ENCODE measurements around the gene CTDSPL.

CTDSPL gene

GRCh38 chr3:37913522-37913921, 51.8 kb downstream of the CTDSPL start:
- DNase-seq (ENCODE audit: low read depth in 2 of 2), result no peak

- DNase-seq (ENCODE audit: low read depth in 2 of 2), result no peak
Measured at GRCh38 chr3:37916685-37917084, 55.0 kb downstream of the CTDSPL start.

- DNase-seq (ENCODE audit: low read depth in 2 of 2), result no peak
Measured at GRCh38 chr3:37918627-37919026, 56.9 kb downstream of the CTDSPL start.

GRCh38 chr3:37920156-37920699, 58.5 kb downstream of the CTDSPL start:
- no peak for DNase-seq (ENCODE audit: low read depth in 2 of 2)

GRCh38 chr3:37921025-37921424, 59.3 kb downstream of the CTDSPL start:
- DNase-seq (ENCODE audit: low read depth in 2 of 2), result no peak

- DNase-seq (ENCODE audit: low read depth in 2 of 2), result no peak
Measured at GRCh38 chr3:37922721-37923568, 61.3 kb downstream of the CTDSPL start.

GRCh38 chr3:37923569-37924040, 61.9 kb downstream of the CTDSPL start:
- DNase-seq (ENCODE audit: low read depth in 2 of 2), result no peak

GRCh38 chr3:37924453-37924852, 62.8 kb downstream of the CTDSPL start:
- DNase-seq (ENCODE audit: low read depth in 2 of 2), result no peak

- no peak for DNase-seq (ENCODE audit: low read depth in 2 of 2)
Measured at GRCh38 chr3:37925157-37925556, 63.5 kb downstream of the CTDSPL start.

- no peak for DNase-seq (ENCODE audit: low read depth in 2 of 2)
Measured at GRCh38 chr3:37926611-37927010, 64.9 kb downstream of the CTDSPL start.

- no peak for DNase-seq (ENCODE audit: low read depth in 2 of 2)
Measured at GRCh38 chr3:37930495-37930894, 68.8 kb downstream of the CTDSPL start.

- DNase-seq (ENCODE audit: low read depth in 2 of 2), result no peak
Measured at GRCh38 chr3:37932505-37932904, 70.8 kb downstream of the CTDSPL start.

GRCh38 chr3:37934631-37935289, 73.1 kb downstream of the CTDSPL start:
- DNase-seq (ENCODE audit: low read depth in 2 of 2), result no peak

- DNase-seq (ENCODE audit: low read depth in 2 of 2), result no peak
Measured at GRCh38 chr3:37935290-37935668, 73.6 kb downstream of the CTDSPL start.

GRCh38 chr3:37935756-37936666, 74.3 kb downstream of the CTDSPL start:
- DNase-seq (ENCODE audit: low read depth in 2 of 2), result no peak

GRCh38 chr3:37937156-37937555, 75.5 kb downstream of the CTDSPL start:
- no peak for DNase-seq (ENCODE audit: low read depth in 2 of 2)

- DNase-seq (ENCODE audit: low read depth in 2 of 2), result no peak
Measured at GRCh38 chr3:37938011-37938410, 76.3 kb downstream of the CTDSPL start.

GRCh38 chr3:37940242-37940908, 78.7 kb downstream of the CTDSPL start:
- no peak for DNase-seq (ENCODE audit: low read depth in 2 of 2)

- no peak for DNase-seq (ENCODE audit: low read depth in 2 of 2)
Measured at GRCh38 chr3:37941608-37942508, 80.2 kb downstream of the CTDSPL start.

GRCh38 chr3:37942646-37943045, 81.0 kb downstream of the CTDSPL start:
- DNase-seq (ENCODE audit: low read depth in 2 of 2), result no peak

Data from stimulated activated CD4-positive, alpha-beta T cell treated with anti-CD3 and anti-CD28 coated beads, Interleukin-12 subunit alpha, Interleukin-12 subunit beta, amount 100 ng/mL, for 24 hours (primary cell).